Hippocampal formation (tissue), 2 donors: ENCODE data around the gene TSNAXIP1.

Source experiments
- DNase-seq, 2 donors: peaks; one replicate each; lab custom pipeline; 2025; lab: John Stamatoyannopoulos, UW

TSNAXIP1 gene, protein sequence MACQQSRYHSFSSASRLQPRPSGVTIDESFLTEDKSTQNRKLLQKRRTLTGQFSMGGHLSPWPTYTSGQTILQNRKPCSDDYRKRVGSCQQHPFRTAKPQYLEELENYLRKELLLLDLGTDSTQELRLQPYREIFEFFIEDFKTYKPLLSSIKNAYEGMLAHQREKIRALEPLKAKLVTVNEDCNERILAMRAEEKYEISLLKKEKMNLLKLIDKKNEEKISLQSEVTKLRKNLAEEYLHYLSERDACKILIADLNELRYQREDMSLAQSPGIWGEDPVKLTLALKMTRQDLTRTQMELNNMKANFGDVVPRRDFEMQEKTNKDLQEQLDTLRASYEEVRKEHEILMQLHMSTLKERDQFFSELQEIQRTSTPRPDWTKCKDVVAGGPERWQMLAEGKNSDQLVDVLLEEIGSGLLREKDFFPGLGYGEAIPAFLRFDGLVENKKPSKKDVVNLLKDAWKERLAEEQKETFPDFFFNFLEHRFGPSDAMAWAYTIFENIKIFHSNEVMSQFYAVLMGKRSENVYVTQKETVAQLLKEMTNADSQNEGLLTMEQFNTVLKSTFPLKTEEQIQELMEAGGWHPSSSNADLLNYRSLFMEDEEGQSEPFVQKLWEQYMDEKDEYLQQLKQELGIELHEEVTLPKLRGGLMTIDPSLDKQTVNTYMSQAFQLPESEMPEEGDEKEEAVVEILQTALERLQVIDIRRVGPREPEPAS

GRCh38 chr16:67806428-67807147, at the start of gene TSNAXIP1, which contains the start of gene RANBP10:
TSNAXIP1 (plus strand) TSS chr16:67806889; CDS start chr16:67807150, 261 bp downstream.
RANBP10 (minus strand) TSS chr16:67806560; CDS start chr16:67806536, 24 bp downstream.
- DNase-seq, result peak; percentile 97 to 100

DNA sequence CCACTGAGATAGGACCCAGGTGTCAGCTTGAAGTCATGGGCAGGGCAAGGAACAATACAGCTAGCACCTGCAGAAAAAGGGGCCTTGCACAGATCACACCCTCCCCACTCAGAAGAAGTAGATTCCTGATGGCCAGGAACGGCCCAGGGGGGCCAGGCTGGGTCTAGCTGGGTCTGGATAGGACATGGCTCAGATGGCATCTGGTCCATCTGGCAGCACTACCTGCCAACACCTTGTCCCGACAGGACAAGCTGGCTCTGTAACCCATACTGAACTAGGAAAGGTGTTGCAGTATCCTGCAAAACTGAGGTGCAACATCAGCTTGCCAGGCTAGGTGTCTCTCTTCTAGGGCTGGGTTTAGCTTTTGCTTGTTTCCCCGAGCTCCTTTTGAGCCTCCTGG, 48.7 kb upstream of the TSNAXIP1 start:
- DNase-seq, result no peak

- DNase-seq, result no peak
These were observed 47.7 kb upstream of the TSNAXIP1 start for GRCh38 chr16:67758966-67759365.

- DNase-seq, result no peak
These were observed 46.3 kb upstream of the TSNAXIP1 start for GRCh38 chr16:67760206-67760955.

- no peak for DNase-seq
These were observed 45.8 kb upstream of the TSNAXIP1 start for GRCh38 chr16:67760956-67761230.

DNA sequence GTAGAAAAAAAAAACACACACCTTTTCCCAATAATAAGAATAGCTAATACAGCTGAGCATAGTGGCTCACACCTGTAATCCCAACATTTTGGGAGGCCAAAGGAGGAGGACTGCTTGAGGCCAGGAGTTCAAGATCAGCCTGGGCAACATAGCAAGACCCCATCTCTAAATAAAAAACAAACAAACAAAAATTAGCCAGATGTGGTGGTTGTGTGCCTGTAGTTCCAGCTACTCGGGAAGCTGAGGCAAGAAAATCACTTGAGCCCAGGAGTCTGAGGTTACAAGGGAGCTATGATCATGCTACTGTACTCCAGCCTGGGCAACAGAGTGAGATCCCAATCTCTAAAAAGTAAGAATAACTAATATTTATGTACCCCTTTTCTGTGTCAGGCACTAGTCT, 44.8 kb upstream of the TSNAXIP1 start:
- DNase-seq, result no peak

DNA sequence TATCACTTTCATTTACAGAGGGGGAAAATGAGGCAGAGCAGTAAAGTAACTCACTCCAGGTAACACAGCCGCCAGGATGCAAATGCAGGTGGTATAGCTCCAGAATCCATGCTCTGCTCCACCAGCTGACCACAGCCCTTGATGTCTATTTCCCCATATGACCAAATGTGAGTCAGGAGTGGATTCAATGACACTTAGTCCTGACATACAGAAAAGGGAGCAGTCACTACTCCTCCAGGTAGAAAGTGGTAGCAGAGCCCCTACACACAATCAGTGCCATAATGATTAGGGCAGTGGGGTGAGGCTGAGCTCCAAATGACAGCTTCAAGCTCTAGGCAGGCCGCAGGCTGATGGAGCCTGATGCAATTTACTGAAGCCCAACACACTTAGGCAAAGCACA, 44.3 kb upstream of the TSNAXIP1 start:
- no peak for DNase-seq

GRCh38 chr16:67763066-67763465, 43.6 kb upstream of the TSNAXIP1 start:
- DNase-seq, result no peak

DNA sequence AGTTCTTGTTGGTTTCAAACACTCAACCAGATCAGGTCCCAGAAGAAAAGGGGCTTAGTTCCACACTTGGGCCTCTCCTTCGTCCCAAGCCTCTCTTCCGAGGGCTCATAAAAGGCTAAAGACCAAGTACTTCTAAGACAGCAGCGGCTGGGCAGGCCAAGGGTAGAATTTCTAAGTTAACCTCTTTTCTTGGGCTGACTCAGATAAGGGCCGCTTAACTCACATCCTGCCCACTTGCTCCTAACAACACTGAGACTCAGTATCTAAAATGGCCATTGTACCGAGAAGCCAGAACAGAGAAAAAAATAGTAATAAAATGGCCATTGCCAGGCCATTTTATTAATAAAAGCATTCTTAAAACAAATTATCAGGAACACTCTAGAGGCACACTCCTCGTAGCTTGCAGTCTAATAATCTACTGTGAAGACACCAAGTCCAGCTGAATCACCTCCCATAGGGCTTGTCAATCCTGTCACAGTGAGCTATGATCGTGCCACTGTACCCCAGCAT, 42.5 kb upstream of the TSNAXIP1 start:
- DNase-seq, result no peak

DNA sequence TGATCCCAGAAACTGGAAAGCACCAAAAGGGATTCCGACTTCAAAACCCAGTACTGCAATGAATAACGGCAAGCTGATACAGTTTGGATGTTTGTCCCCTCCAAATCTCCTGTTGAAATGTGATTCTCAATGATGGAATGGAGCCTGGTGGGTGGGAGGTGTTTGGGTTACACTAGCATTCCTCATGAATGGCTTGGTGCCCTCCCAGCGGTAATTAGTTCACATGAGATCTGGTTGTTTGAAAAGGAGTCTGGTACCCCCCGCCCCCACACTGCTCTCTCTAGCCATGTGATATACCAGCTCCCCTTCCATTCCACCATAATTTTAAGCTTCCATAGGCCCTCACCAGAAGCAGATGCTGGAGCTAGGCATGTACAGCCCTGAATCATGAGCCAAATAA, 40.4 kb upstream of the TSNAXIP1 start:
- DNase-seq, result no peak

GRCh38 chr16:67767953-67768352, 38.7 kb upstream of the TSNAXIP1 start:
- no peak for DNase-seq

DNA sequence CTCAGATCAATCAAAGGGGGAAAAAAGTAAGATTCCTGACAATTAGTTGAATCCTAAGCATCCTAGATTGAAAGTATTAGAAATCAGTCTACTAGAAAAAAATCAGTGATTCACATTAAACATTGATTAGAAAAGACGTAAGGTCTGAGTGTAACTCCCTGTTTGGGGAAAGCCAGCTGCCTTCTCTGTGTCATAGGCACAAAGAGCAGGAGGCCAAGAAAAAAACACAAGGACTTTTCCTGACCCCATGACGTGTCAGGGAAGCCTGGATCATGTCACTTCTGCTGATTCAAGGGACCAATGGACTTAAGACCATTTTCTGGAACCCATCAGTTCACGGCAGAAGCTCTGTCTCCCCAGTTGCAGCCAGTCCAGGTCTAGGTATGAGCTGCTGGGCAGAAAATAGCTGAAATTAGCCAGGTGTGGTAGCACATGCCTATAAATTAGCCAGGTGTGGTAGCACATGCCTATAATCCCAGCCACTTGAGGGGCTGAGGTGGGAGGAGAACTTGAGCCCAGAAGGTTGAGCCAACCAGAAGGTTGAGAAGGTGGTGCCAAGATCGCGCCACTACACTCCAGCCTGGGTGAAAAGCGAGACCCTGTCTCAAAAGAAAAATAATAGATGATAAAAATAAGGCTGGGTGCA, 36.2 kb upstream of the TSNAXIP1 start:
- DNase-seq, result no peak

GRCh38 chr16:67773099-67773498, 33.6 kb upstream of the TSNAXIP1 start:
- no peak for DNase-seq

DNA sequence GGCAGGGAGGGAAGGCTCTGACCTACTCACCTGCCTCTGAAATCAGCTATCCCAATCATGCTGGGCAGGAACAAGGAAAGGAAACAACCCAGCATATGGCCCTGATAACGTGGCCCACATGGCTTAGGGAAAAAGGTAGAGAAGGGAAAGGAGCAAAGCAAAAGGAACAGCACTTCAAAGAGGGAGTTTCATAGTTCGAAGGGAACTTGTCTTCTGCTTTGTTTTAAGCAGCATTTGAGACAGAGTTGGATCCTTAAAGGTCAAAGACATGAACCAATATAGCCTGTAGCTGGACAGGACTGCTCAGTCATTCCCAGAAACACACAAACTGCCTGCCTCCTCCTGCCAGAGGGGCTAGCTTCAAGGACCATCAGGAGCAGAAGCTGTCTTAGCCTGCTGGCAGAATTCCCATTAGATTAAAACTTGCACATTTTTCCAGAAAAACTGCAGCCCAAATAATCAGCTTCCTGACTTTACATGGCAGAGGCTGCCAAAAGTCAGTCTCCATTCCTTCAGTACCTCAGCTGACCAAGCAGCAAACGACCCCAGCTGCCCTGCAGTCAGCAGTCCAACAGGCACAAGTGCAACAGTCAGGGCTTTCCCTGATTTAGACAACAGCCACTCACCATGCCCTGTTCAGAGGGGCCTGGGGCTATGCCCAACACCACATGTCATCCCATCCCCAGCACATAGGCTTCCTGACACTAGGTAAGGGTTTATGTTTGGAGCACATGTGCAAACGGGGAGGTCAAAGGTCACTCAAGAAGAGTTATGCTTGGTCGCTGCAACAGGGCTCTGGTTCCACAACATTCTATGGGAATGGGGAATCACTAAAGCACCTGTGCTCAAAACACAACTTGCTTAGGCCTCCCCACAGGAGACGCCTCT, 32.9 kb upstream of the TSNAXIP1 start:
- no peak for DNase-seq

- no peak for DNase-seq
These were observed 32.2 kb upstream of the TSNAXIP1 start for GRCh38 chr16:67774457-67774853.

DNA sequence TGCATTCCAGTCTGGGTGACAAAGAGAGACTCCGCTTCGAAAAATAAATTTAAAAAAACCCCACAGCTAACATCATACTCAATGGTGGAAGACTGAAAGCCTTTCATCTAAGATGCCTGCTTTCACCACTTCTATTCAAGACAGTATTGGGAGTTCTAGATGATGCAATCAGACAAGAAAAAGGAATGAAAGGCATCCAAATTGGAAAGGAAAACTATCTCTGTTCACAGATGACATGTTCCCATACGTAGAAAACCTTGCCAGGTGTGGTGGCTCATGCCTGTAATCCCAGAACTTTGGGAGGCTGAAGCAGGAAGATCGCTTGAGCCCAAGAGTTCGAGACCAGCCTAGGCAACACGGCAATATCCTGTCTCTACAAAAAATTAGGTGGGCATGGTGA, 31.4 kb upstream of the TSNAXIP1 start:
- DNase-seq, result no peak

DNA sequence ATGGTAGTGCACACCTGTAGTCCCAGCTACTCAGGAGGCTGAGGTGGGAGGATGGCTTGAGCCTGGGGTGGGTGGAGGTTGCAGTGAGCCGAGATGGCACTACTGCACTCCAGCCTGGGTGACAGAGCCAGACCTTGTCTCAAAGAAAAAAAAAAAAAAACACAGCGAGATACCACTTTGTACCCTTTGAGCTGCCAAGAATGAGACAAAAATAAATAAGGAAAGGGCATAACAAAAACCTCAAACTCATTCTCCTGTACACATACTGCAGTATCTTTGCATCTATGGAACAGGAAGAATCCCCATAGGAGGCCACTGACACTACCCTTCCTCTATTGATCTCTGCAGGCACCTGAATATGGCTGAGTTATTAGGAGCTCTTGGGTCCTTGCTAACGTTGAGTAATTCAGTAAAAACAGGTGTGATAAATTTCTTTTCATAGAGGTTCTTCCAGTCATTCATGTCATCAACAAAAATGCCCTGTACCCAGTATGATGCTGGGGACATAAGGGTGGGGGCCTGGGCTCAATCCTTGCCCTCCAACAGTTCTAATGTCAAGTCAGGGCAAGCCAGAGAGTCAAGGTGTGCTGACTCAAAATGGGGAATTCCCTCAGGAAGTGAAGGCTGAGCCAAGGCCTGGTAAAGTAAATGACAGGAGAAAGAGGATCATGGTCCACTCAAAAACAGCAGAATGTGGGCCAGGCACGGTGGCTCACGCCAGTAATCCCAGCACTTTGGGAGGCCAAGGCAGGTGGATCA, 27.3 kb upstream of the TSNAXIP1 start:
- DNase-seq, result no peak

- no peak for DNase-seq
These were observed 25.7 kb upstream of the TSNAXIP1 start for GRCh38 chr16:67780847-67781564.

DNA sequence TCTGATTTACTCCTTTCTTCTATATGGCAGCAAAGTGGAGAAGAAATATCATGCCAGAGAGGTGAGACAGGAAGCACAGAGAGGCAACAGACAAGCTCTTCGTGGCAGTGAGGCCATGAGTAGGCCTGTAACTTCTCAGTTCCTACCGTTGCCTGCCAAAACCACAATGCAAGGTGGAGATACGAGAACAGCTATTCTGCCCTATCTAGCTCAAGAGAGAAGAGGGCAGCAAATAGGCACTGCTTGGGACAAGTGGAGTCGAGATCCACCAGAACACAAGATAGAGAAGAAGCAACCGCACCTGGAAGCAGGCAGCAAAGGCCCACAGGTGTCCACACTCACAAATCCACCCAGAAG, 25.1 kb upstream of the TSNAXIP1 start:
- DNase-seq, result no peak
